Stimulated activated CD8-positive, alpha-beta memory T cell treated with anti-CD3 and anti-CD28 coated beads, Interleukin-4, amount 100 ng/mL, for 1 hour (primary cell): ENCODE data around the gene DDX4.
"Not testable (repeated sequence)": the region's sequence is repeated elsewhere in the genome, so short reads cannot be mapped to it uniquely, and the experiment has no call there.

Experiments used
- DNase-seq, 2 donors: peaks; one replicate each; pipeline ENCODE4 v3.0.0-alpha.2; 2020; ENCODE audit warnings: low read depth in 2 of 2, low spot score in 1 of 2

Gene DDX4

DNA sequence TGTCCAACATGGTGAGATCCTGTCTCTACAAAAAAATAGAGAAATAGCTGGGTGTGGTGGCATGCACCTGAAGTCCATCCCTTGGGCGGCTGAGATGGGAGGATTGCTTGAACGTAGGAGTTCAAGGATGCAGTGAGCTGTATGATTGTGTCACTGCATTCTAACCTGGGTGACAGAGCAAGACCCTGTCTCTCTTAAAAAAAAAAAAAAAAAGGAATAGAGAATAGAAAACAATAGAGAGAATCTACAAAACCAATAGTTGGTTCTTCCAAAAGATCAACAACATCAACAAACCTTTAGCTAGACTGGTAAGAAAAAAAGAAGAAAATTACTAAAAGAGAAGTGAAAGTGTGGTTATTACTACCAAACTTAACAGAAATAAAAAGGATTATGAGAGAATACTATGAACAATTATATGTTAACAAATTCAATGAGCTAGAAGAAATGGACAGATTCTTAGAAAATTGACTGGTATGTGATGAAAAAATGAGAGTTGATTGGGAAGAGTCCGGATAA lies 17.6 kb upstream of the DDX4 start:
- DNase-seq, result no peak

DNA sequence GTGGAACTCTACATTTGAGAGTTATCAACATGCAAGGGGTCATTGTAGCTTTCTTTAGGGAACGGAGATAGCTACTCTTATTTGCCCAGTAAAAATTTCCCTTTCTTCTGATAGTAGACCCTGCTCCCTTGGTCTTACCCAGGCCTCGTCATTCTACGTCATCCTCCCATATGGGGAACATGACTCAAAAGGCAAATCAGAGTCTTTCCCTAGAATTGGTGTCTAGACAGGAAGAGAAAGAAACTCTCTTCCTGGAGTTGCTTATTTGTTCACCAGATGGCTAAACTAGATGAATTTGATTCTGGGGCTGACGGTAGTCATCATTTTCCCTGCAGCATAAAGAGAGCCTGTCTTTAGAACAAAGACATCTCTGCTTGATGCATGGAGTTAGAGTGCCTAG lies 13.6 kb upstream of the DDX4 start:
- DNase-seq, result no peak

DNA sequence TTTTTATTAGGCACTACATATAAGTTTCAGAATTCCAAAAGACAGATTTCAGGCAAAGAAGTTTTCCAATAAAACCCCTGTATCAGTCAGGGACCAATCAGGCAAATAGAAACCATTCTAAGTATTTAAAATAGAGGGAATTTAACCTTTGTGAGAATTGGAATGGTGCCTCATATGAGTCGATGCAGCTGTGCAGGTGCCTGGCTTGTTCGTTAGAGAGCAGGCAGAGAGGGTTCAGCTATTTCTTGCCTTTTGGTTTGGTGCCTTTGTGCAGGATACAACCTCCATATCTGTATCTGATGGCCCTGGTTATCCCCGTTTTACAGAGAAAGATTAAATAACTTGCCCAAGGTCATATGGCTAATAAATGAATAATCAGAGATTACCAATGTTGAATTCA lies 6.0 kb upstream of the DDX4 start:
- no peak for DNase-seq

- no peak for DNase-seq
Observed at GRCh38 chr5:55732585-55732984, 5.3 kb upstream of the DDX4 start.

DNA sequence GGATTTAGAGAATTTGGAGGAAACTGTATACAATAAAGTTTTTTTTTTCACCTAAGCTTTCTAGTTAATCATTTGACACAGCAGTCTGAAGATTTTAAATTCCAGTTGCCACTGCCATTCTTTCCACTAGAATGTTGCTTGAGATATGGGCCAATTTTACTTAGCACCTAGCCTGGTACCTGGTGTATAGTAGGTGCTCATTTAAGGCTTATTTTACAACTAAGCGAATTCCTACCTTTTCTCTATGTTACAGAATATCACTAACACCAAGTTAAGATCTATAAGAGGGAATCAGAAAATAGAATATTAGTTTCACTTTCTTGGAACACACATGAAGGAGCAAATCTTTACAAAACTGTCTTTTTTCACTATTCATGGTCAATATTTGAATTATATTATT lies 3.2 kb upstream of the DDX4 start:
- DNase-seq, result no peak

DNA sequence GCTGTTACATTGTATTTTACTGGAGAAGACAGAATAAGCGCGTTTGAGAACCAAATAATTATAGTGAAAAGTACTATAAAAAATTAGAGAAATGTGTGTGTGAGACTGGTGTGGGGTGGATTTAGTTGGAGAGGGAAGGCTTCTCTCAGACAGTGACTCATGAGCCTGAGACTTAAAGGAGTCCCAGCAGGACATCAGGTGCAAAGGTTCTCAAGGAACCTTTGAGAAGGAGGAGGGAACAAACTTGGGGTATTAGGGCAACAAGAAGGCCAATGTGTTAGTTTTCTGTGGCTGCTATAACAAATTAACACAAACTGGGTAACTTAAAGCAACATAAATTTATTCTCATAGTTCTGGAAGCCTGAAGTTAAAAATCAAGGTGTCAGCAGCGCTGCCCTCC lies 4.9 kb downstream of the DDX4 start:
- no peak for DNase-seq

GRCh38 chr5:55747778-55748318 lies 10.0 kb downstream of the DDX4 start:
- no peak for DNase-seq

- no peak for DNase-seq
Observed at GRCh38 chr5:55749387-55749786, 11.5 kb downstream of the DDX4 start.

DNA sequence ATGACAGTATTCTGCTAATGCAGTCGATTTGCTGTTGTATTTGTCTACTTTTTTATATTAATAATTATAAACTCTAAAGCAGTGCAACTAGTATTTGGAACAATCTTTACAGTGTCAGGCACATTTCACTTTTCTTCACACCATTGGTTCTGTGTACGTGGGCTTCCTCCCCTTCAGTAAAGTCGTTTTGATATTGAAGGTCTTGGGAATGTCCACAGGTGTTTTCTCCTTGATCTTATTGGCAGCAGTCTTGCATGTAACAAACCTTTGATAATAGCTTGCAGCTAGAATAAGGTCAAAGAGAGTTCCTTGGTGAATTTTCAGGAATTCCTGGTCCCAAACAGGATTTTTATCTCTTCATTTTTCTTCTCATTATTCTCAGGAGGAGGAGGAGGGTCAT lies 12.2 kb downstream of the DDX4 start:
- DNase-seq, result no peak

- DNase-seq, result no peak
Observed at GRCh38 chr5:55750499-55750898, 12.6 kb downstream of the DDX4 start.

DNA sequence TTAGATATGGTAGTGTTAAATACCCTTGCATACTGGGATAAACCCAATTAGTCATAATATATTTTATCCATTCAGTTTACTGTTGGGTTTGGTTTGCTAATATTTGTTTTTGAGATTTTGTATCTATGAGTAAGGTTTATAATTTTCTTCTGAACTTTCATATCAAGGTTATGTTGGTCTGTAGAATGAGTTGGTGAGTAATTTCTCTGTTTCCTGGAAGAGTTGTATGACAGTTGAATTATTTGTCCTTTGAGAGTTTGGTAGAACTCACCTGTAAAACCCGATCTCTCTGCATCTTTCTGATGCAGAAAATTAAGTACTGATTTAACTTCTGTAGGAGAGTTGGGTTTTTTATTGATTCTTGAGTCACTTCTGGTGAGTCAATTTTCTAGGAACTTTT lies 20.4 kb downstream of the DDX4 start:
- DNase-seq, result no peak

GRCh38 chr5:55758714-55759113 lies 20.9 kb downstream of the DDX4 start:
- no peak for DNase-seq

DNA sequence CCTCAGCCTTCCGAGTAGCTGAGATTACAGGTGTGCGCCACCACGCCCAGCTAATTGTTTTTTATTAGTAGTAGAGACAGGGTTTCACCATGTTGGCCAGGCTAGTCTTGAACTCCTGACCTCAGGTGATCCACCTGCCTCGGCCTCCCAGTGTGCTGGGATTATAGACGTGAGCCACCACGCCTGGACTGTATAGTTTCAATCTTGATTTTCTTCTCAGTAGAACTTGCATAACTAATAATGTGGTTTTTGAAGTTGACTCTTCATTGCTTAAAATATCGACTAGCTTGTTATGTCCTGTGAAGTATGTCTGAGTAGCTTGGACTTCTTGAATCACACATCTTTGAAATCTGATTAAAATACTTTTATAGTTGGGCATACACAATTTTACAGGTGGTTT lies 23.9 kb downstream of the DDX4 start:
- not testable (repeated sequence) for DNase-seq

- DNase-seq, result no peak
Observed at GRCh38 chr5:55763746-55764420, 26.0 kb downstream of the DDX4 start.

GRCh38 chr5:55768279-55768678 lies 30.4 kb downstream of the DDX4 start:
- no peak for DNase-seq

DNA sequence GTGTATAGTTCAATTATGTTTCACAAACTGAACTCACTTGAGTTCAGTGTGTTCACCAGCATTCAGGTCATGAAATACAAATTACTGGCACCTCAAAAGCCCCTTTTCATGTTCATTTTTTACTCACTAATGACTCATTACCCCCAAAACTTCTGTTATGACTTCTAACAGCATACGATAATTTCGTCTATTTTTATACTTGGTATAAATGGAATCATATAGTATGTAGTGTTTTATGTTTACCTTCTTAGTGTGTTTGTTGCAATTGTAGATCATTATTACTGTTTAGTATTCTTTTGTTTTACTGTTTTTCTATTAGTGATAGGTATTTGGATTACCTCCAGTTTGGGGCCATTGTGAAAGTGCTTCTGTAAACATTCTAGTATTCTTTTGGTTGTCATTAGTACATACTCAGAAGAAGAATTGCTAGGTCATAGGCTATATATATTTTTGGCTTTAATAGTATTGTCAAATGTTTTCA lies 33.4 kb downstream of the DDX4 start:
- no peak for DNase-seq

- DNase-seq, result no peak
Observed at GRCh38 chr5:55773057-55773456, 35.2 kb downstream of the DDX4 start.

DNA sequence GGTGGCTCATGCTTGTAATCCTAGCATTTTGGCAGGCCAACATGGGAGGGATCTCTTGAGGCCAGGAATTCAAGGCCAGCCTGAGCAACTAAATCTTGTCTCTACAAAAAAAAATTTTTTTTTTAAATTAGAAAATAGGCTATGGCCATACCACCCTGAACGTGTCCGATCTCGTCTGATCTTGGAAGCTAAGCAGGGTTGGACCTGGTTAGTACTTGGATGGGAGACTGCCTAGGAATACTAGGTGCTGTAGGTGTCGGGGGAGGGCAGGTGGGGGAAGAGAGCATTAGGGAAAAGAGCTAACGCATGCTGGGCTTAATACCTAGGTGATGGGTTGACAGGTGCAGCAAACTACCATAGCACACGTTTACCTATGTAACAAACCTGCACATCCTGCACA lies 39.5 kb downstream of the DDX4 start:
- DNase-seq, result no peak

DNA sequence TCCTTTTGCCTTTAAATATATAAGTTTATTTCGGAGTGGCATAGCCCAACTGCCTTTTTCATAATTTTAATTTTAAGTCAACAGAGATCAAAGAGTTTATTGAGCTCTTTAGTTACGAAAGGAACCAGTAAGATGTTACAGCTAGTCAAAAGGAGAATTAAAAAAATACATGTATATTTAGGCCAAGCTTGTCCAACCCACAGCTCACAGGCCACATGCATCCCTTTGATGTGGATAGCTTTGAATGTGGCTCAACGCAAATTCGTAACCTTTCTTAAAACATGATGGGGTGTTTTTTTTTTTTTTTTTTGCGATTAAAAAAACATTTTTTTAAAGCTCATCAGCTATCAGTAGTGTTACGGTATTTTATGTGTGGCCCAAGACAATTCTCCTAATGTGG lies 63.1 kb downstream of the DDX4 start:
- DNase-seq, result no peak

DNA sequence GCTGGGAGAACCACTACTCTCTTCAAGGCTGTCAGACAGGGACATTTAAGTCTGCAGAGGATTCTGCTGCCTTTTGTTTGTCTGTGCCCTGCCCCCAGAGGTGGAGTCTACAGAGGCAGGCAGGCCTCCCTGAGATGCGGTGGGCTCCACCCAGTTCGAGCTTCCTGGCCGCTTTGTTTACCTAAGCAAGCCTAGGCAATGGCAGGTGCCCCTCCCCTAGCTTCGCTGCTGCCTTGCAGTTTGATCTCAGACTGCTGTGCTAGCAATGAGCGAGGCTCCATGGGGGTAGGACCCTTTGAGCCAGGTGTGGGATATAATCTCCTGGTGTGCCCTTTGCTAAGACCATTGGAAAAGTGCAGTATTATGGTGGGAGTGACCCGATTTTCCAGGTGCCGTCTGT lies 71.0 kb downstream of the DDX4 start:
- not testable (repeated sequence) for DNase-seq

GRCh38 chr5:55815939-55816338 lies 78.1 kb downstream of the DDX4 start:
- not testable (repeated sequence) for DNase-seq

- DNase-seq, result no peak
Observed at GRCh38 chr5:55816342-55816741, 78.5 kb downstream of the DDX4 start.

- DNase-seq, result no peak
Observed at GRCh38 chr5:55817030-55817429, 79.2 kb downstream of the DDX4 start.
